PC-3 (cell line): ENCODE results near the gene SEC22A. TPM values are rescaled to one million over a fixed set of nuclear protein-coding genes. Genes with fewer than 3 reads are reported as not detected.

Experiments used
- ATAC-seq: fragments of 200-7000 bp; cut with Tn5 transposase; 2 replicates; pipeline ENCODE4 v1.9.1; 2020; ENCODE audit warnings: mild to moderate bottlenecking, moderate library complexity
- BruUV-seq: library from RNA; stranded (reverse); fragments of 400-500 nt; replicated peaks from 2 replicates; lab custom pipeline; 2021; lab: Mats Ljungman, UMichigan
- CTCF ChIA-PET: fragments of 300-600 bp; sonication (Branson Sonifier 250); formaldehyde crosslinking; loops from one replicate; lab custom pipeline; 2022; ENCODE audit warnings: antibody characterized with exemption; lab: Charles Lee
- POLR2A ChIA-PET: fragments of 300-600 bp; sonication (Branson Sonifier 250); formaldehyde crosslinking; loops from one replicate; lab custom pipeline; 2022; ENCODE audit warnings: antibody characterized with exemption; ENCODE audit not compliant: unreplicated experiment; lab: Charles Lee
- DNase-seq: peaks from one replicate; pipeline ENCODE4 v3.0.0-alpha.2; 2015
- H2AFZ ChIP-seq: fragments of 300-600 bp; sonication (generic); 2 replicates; pipeline ENCODE4 v1.6.0; 2016; ENCODE audit warnings: antibody characterized with exemption, low read length
- H3F3A ChIP-seq: fragments of 300-600 bp; sonication (generic); one replicate; pipeline ENCODE4 v1.6.0; 2017; ENCODE audit warnings: antibody characterized with exemption, low read length, control low read depth, mild to moderate bottlenecking; ENCODE audit not compliant: unreplicated experiment
- H3K27ac ChIP-seq: fragments of 300-600 bp; sonication (generic); 2 replicates; pipeline ENCODE4 v1.5.1; 2016; ENCODE audit warnings: mild to moderate bottlenecking, low read length
- H3K27me3 ChIP-seq: fragments of 300-600 bp; sonication (generic); 2 replicates; pipeline ENCODE4 v1.6.1; 2016; ENCODE audit warnings: low read length, mixed read lengths
- H3K36me3 ChIP-seq: fragments of 300-600 bp; sonication (generic); 2 replicates; pipeline ENCODE4 v1.6.1; 2016; ENCODE audit warnings: low read depth, mixed run types, low read length, mixed read lengths
- H3K4me1 ChIP-seq: fragments of 300-600 bp; sonication (generic); 2 replicates; pipeline ENCODE4 v1.5.1; 2016; ENCODE audit warnings: low read length; ENCODE audit not compliant: insufficient read depth
- H3K4me2 ChIP-seq: fragments of 300-600 bp; sonication (generic); 2 replicates; pipeline ENCODE4 v1.6.0; 2016; ENCODE audit warnings: low read length
- H3K4me3 ChIP-seq: fragments of 300-600 bp; sonication (generic); 2 replicates; pipeline ENCODE4 v1.5.1; 2016; ENCODE audit warnings: mild to moderate bottlenecking, low read length, mixed read lengths
- H3K79me2 ChIP-seq: fragments of 300-600 bp; sonication (generic); 2 replicates; pipeline ENCODE4 v1.6.1; 2017; ENCODE audit warnings: low read length, mixed read lengths
- H3K9ac ChIP-seq: fragments of 300-600 bp; sonication (generic); 2 replicates; pipeline ENCODE4 v1.6.0; 2016; ENCODE audit warnings: mild to moderate bottlenecking, low read length
- H3K9me2 ChIP-seq: fragments of 300-600 bp; sonication (generic); replicated peaks from 2 replicates; pipeline ENCODE4 v1.6.1; 2016; ENCODE audit warnings: mixed run types, low read length, mixed read lengths
- H3K9me3 ChIP-seq: fragments of 300-600 bp; sonication (generic); 2 replicates; pipeline ENCODE4 v1.6.1; 2016; ENCODE audit warnings: low read length, mixed read lengths
- H4K20me1 ChIP-seq: fragments of 300-600 bp; sonication (generic); 2 replicates; pipeline ENCODE4 v1.6.1; 2016; ENCODE audit warnings: low read length, mixed read lengths
- EZH2 ChIP-seq: fragments of 300-600 bp; sonication (generic); IDR thresholded peaks from one replicate; pipeline ENCODE4 v1.6.1; 2017; ENCODE audit warnings: antibody characterized with exemption, mild to moderate bottlenecking, low read length; ENCODE audit not compliant: unreplicated experiment
- EZH2phosphoT487 ChIP-seq: fragments of 300-600 bp; sonication (generic); IDR thresholded peaks from 2 replicates; pipeline ENCODE4 v1.6.1; 2018; ENCODE audit warnings: mild to moderate bottlenecking, antibody characterized with exemption, low read length, borderline replicate concordance
- intact Hi-C: fragments of 100-400 bp; cut with micrococcal nuclease; formaldehyde crosslinking; loops from 2 replicates; pipeline ENCODE4 v1.9.0; 2023
- total RNA-seq: library from RNA; depleted of rRNA; stranded (reverse); fragments of >200 nt; gene quantifications from 2 replicates; pipeline ENCODE4 v1.2.3, GENCODE V29; 2014
- TF ChIP-seq, protein P1 (sequence below): fragments of 300-600 bp; sonication (generic); conservative IDR thresholded peaks from 2 replicates; pipeline ENCODE4 v1.5.1; 2017; ENCODE audit warnings: antibody characterized with exemption, low read depth, mild to moderate bottlenecking, low read length

SEC22A gene
- total RNA-seq, 1 experiment from 2014 or later: 37.9 TPM

DNA sequence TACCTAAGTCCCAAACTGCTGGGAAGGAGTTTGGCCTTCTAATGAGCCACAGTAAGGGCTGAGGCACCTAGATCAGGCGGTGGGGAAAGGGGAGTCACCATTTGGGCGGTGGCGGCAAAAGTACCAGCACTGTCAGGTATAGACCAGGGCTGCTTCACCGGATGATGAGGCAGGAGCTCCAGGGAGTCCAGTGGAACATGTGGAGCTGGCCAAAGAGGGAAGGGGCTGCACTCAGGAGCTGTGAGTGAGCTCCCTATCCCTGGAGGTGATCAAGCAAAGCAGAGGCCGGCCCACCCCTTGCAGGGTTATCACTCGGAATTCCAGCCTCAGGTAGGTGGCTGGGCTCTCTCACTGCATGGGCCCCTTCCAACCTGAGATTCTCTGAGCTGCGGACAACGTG, 108.4 kb downstream of the SEC22A start:
- peaks cover 10% of the 10 kb centered on the region for H3K4me1 ChIP-seq
- H3K4me2 ChIP-seq: 0 out of 2 replicates have a peak overlapping the region, but pooled peaks have one; percentile 4
- no peaks in the 10 kb centered on the region for H3K9me3 ChIP-seq
- no peaks in the 10 kb centered on the region for H4K20me1 ChIP-seq
- H3K4me3 ChIP-seq: no peak overlapping the region
- H3K36me3 ChIP-seq: no peaks in the 10 kb centered on the region
- H3K9me2 ChIP-seq: no peaks in the 10 kb centered on the region
- no peak for DNase-seq
- H3K27ac ChIP-seq: no peak overlapping the region
- no peaks in the 10 kb centered on the region for H3F3A ChIP-seq
- H3K79me2 ChIP-seq: no peaks in the 10 kb centered on the region
- H3K9ac ChIP-seq: no peak overlapping the region
- CTCF ChIA-PET: no interaction called here
- ATAC-seq: no peak
- intact Hi-C loops: no loop called here
- H3K27me3 ChIP-seq: peaks cover 30% of the 10 kb centered on the region
- POLR2A ChIA-PET: no interaction called here
- no peak overlapping the region for H2AFZ ChIP-seq
- TF ChIP-seq, protein P1, sequence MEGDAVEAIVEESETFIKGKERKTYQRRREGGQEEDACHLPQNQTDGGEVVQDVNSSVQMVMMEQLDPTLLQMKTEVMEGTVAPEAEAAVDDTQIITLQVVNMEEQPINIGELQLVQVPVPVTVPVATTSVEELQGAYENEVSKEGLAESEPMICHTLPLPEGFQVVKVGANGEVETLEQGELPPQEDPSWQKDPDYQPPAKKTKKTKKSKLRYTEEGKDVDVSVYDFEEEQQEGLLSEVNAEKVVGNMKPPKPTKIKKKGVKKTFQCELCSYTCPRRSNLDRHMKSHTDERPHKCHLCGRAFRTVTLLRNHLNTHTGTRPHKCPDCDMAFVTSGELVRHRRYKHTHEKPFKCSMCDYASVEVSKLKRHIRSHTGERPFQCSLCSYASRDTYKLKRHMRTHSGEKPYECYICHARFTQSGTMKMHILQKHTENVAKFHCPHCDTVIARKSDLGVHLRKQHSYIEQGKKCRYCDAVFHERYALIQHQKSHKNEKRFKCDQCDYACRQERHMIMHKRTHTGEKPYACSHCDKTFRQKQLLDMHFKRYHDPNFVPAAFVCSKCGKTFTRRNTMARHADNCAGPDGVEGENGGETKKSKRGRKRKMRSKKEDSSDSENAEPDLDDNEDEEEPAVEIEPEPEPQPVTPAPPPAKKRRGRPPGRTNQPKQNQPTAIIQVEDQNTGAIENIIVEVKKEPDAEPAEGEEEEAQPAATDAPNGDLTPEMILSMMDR: no peak
- no peak for TF ChIP-seq EZH2
- TF ChIP-seq EZH2phosphoT487: no peak
- no TSS peak for BruUV-seq

DNA sequence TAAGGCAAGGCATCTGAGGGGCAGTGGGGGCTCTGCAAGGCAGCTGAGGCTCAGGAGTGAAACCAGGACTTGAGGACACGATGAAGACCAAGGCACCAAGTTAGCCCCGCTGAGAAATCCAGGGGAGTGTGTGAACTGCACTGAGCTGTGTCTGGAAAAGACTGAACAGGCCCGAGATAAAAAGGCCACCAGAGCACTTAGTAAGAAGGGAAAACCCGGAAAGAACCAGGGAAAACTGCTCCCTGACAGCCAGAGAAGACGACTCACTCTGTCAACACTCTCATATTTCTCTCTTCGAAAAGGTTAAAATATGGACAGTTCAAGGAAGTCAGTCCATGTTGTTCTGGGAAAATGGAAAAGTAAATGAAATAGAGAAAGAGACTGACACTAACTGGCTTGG, 109.0 kb downstream of the SEC22A start:
- no peak overlapping the region for H3K27ac ChIP-seq
- ATAC-seq: peak; percentile 87
- BruUV-seq: no TSS peak
- H3K9me3 ChIP-seq: no peaks in the 10 kb centered on the region
- TF ChIP-seq EZH2 (no peak), EZH2phosphoT487 (no peak)
- TF ChIP-seq, protein P1: no peak
- peaks cover 10% of the 10 kb centered on the region for H3K4me1 ChIP-seq
- ChIA-PET CTCF (no interaction called here), POLR2A (no interaction called here)
- no peaks in the 10 kb centered on the region for H4K20me1 ChIP-seq
- no peaks in the 10 kb centered on the region for H3K79me2 ChIP-seq
- H3K9me2 ChIP-seq: no peaks in the 10 kb centered on the region
- H3K4me3 ChIP-seq: no peak overlapping the region
- intact Hi-C loops: no loop called here
- H3K4me2 ChIP-seq: peak overlapping the region; percentile 4; the same call in 1 of the 2 replicates
- H3K27me3 ChIP-seq: peaks cover 35% of the 10 kb centered on the region
- peak; percentile 65 for DNase-seq
- no peaks in the 10 kb centered on the region for H3F3A ChIP-seq
- H3K36me3 ChIP-seq: no peaks in the 10 kb centered on the region
- H3K9ac ChIP-seq: no peak overlapping the region
- H2AFZ ChIP-seq: peak overlapping the region; percentile 42

DNA sequence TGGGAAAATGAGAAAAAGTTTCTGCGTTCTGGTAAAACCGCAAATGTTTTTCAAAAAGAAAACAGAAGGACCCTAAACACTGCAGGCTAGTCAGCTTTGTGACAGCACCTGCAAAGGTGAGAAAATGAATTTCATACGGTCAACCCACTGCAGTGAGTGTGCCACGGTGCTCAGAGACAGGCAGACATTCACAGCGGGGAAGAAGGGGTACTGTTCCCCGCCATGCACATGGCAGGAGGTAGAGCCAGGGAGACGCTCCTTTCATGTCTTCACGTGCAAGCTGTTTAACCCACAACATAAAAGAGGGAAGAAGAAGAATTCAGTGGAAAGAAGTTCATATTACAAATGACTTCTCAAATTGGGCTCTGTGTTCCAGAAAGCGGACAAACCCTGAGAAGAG, 109.5 kb downstream of the SEC22A start:
- BruUV-seq: no TSS peak
- no peak overlapping the region for H3K9ac ChIP-seq
- no peaks in the 10 kb centered on the region for H3F3A ChIP-seq
- intact Hi-C loops: no loop called here
- peak overlapping the region; percentile 42; the same call in 1 of the 2 replicates for H2AFZ ChIP-seq
- H3K27me3 ChIP-seq: peaks cover 40% of the 10 kb centered on the region
- H3K36me3 ChIP-seq: no peaks in the 10 kb centered on the region
- no peaks in the 10 kb centered on the region for H4K20me1 ChIP-seq
- no peak for TF ChIP-seq EZH2
- TF ChIP-seq, protein P1: no peak
- no peak for TF ChIP-seq EZH2phosphoT487
- H3K27ac ChIP-seq: no peak overlapping the region
- no peaks in the 10 kb centered on the region for H3K9me3 ChIP-seq
- DNase-seq (no peak), ATAC-seq (no peak)
- peak overlapping the region; percentile 4; the same call in 1 of the 2 replicates for H3K4me2 ChIP-seq
- H3K4me1 ChIP-seq: peaks cover 10% of the 10 kb centered on the region
- H3K79me2 ChIP-seq: no peaks in the 10 kb centered on the region
- no peak overlapping the region for H3K4me3 ChIP-seq
- no peaks in the 10 kb centered on the region for H3K9me2 ChIP-seq
- ChIA-PET POLR2A (no interaction called here), CTCF (no interaction called here)
